GM06990 (cell line): ENCODE data around the gene GFRA4.
A peak's percentile ranks its signal among the peaks of the same experiment; 100 is the strongest.

Source experiments
- DNase-seq: peaks from one replicate; pipeline ENCODE4 v3.0.0-alpha.2; 2011; ENCODE audit not compliant: insufficient read length; ENCODE audit errors: extremely low read depth
- H3K27me3 ChIP-seq: replicated peaks from 2 replicates; pipeline ENCODE4 v1.6.0; 2011; ENCODE audit warnings: low read length; ENCODE audit not compliant: control insufficient read depth, insufficient read depth
- H3K36me3 ChIP-seq: 2 replicates; pipeline ENCODE4 v1.5.1; 2011; ENCODE audit warnings: low read length; ENCODE audit not compliant: control insufficient read depth, insufficient read depth
- H3K4me3 ChIP-seq: replicated peaks from 2 replicates; pipeline ENCODE4 v1.5.1; 2011; ENCODE audit warnings: low read depth, mild to moderate bottlenecking, control low read depth, low read length
- CTCF ChIP-seq: IDR thresholded peaks from 2 replicates; pipeline ENCODE4 v1.5.1; 2011; ENCODE audit warnings: low read length, control low read depth, mild to moderate bottlenecking, inconsistent platforms; ENCODE audit not compliant: insufficient read depth, poor library complexity, severe bottlenecking

GFRA4 gene

DNA sequence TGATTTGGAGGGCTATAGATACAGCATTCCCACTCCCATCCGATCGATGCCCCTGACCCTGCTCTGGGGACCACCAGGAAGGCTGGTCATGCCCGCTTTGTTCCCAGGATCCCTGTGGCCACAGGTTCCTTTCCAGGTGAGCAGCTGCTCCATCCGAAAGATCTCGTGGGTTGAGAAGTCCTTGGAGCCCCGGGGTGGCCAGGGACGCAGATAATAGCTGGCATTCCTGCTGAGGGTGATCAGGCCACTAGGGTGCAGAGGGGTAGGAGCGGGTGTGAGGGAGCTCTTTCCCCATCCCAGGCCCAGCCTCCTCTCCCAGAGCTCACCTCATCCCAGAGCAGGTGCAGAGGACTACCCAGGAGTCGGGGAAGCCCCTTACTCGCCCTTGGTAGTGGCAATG is 11.2 kb upstream of the GFRA4 start:
- Histone ChIP-seq H3K4me3 (no peak overlapping the region), H3K27me3 (no peaks in the 10 kb centered on the region; the same call in 1 of the 2 replicates), H3K36me3 (no peaks in the 10 kb centered on the region)
- DNase-seq: no peak
- no peak for TF ChIP-seq CTCF

DNA sequence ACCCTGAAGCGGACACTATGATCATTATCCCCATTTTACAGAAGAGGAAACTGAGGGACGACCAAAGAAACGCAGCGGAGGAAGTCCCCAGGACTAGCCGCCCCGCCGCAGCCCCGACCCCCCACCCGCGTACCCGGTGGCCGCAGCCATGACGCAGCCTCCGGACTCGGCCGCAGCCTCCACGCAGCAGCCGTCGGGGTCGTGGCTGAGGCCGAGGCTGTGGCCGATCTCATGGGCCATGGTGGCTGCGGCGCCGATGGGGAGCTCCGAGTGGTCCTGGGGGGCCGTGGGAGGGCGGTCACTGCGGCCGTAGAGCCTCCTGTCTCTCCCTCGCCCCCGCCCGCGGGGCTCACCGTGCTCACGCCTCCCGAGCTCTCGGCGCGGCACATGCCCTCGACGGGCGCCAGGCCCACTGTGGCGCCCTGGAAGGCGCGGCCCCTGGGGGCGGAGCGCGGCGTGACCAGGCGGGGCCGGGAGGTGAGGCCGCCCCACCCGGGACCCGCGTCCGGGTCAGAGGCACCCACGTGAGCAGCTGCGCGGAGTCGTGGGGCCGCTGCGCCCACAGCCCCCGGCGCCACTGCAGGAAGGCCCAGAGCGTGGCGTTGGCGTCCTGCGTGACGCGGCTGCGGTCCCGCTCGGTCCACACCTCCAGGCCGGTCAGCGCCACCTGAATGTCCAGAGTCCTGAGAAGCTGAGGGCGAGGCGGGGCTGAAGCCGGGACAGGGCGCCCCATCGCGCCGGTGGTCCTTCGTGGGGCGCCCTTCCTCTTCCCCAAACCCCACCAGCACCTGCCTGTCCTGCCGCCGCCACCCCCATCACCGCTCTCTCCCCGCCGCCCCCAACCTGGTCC is 10.2 kb upstream of the GFRA4 start:
- H3K4me3 ChIP-seq: no peak overlapping the region
- no peaks in the 10 kb centered on the region for H3K36me3 ChIP-seq
- H3K27me3 ChIP-seq: no peaks in the 10 kb centered on the region; the same call in 1 of the 2 replicates
- TF ChIP-seq CTCF: no peak
- DNase-seq: no peak

DNA sequence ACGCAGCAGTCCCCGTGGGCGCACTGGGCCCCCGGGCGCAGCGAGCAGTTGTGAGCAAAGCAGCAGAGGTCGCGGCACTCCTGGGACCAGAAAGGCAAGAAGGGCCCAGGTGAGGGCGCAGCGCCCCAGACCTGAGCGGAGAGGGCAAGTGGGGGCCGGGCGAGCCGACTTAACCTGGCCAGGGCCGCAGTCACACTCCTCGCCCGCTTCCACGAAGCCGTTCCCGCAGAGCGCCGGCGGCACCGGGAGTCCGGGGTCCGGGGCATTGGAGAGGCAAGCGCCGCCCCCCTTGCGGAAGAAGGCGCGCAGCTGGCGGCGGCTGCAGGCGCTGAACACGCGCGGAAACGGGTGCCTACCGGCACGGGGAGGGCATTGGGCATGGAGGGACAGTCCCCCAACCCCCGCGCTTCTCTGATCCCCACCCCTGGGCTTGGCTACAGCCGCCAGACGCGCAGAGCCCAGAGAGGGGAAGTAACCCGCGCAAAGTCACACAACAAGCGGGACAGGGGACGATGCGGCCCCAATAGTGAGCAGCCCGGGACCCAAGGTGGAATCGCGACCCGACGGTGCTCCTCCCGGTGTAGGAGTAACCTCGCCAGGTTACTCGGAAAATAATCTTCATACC is 9.5 kb upstream of the GFRA4 start:
- TF ChIP-seq CTCF: peak; percentile 8
- H3K4me3 ChIP-seq: no peak overlapping the region
- no peaks in the 10 kb centered on the region for H3K36me3 ChIP-seq
- H3K27me3 ChIP-seq: no peaks in the 10 kb centered on the region; the same call in 1 of the 2 replicates
- no peak for DNase-seq

DNA sequence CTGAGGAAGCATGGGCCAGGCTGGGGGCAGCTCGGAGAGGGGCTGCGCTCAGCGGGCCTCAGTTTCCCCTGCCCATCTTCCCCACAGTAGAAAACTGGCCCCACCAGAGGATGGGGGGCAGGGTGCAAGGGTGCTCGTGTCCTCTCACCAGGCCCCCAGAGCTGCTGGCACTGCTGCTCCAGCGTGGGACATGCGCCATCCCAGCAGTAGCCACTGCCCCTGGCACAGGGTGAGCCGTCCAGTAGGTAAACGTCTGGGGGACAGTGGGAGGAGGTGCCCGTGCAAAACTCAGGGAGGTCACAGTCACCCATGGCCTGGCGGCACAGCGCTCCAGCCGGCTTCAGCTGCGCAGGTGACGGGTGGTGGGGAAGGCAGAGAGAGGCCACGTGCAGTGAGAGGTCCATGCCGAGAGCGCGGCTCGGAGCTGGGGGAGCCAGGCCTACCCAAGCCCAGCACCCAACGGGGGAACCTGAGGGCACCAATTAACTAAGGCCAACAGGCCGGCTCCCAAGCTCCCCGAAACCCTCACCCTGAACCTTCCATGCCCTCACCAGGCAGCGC is 8.9 kb upstream of the GFRA4 start:
- TF ChIP-seq CTCF: no peak
- no peaks in the 10 kb centered on the region for H3K36me3 ChIP-seq
- no peaks in the 10 kb centered on the region; the same call in 1 of the 2 replicates for H3K27me3 ChIP-seq
- no peak overlapping the region for H3K4me3 ChIP-seq
- DNase-seq: no peak

DNA sequence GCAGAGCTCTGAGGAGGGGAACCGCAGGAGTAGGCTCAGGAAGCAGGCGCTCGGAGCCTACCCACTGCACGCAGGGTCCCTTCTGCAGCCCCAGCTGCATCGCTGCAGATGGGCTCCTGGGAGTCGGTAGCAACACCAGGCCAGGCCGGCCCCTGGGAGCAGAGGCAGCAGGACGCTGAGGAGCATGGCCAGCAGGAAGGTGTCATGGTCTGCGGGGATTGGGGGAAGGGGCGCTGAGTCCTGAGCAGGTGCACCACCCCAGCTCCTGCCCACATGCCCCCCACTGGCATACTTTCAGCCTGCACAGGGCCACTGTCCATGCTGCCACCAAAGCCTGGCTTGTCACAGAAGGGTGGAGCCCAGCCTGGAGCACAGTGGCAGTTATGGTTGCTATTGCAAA is 7.7 kb upstream of the GFRA4 start:
- Histone ChIP-seq H3K36me3 (no peaks in the 10 kb centered on the region), H3K4me3 (no peak overlapping the region), H3K27me3 (no peaks in the 10 kb centered on the region; the same call in 1 of the 2 replicates)
- no peak for TF ChIP-seq CTCF
- no peak for DNase-seq
